H1 (cell line): ENCODE measurements around the gene NRIP2. TPM values are rescaled to one million over a fixed set of nuclear protein-coding genes. Genes with fewer than 3 reads are reported as not detected.

ENCODE experiments used
- CTCF ChIA-PET: fragments of 300-600 bp; sonication (Branson Sonifier 250); formaldehyde crosslinking; loops from one replicate; lab custom pipeline; 2021; ENCODE audit not compliant: partially characterized antibody; lab: Charles Lee
- POLR2A ChIA-PET: fragments of 300-600 bp; sonication (Branson Sonifier 250); formaldehyde crosslinking; loops from one replicate; lab custom pipeline; 2021; ENCODE audit warnings: inconsistent platforms; ENCODE audit not compliant: partially characterized antibody; lab: Charles Lee
- DNase-seq, 2 experiments: peaks; one replicate each; pipeline versions ENCODE4 v3.0.0 to v3.0.0-alpha.2; 2010 to 2022; ENCODE audit warnings: low spot score in 2 of 2, low read depth in 1 of 2, mixed read lengths in 1 of 2
- FAIRE-seq: peaks from 2 replicates; lab custom pipeline; 2011; peaks lifted over from hg19 to GRCh38; lab: Jason Lieb, UNC
- H2AFZ ChIP-seq: 2 replicates; pipeline ENCODE4 v1.8.1; 2012; ENCODE audit warnings: low read length, inconsistent platforms
- H2AK5ac ChIP-seq: 2 replicates; pipeline ENCODE4 v1.6.1; 2013; ENCODE audit warnings: low read depth, low read length
- H2BK120ac ChIP-seq: replicated peaks from 2 replicates; pipeline ENCODE3; 2013; ENCODE audit warnings: low read depth, low read length, inconsistent platforms
- H2BK12ac ChIP-seq: 2 replicates; pipeline ENCODE4 v1.6.1; 2013; ENCODE audit warnings: low read depth, low read length
- H2BK15ac ChIP-seq: 2 replicates; pipeline ENCODE4 v1.6.1; 2013; ENCODE audit warnings: low read length
- H2BK20ac ChIP-seq: 2 replicates; pipeline ENCODE4 v1.6.1; 2013; ENCODE audit warnings: low read length
- H2BK5ac ChIP-seq: 2 replicates; pipeline ENCODE4 v1.6.1; 2013; ENCODE audit warnings: low read depth, low read length
- H3K14ac ChIP-seq: 2 replicates; pipeline ENCODE4 v1.6.1; 2013; ENCODE audit warnings: inconsistent platforms; ENCODE audit not compliant: insufficient read length
- H3K18ac ChIP-seq: 2 replicates; pipeline ENCODE4 v1.6.1; 2013; ENCODE audit warnings: low read length; ENCODE audit errors: extremely low read depth
- H3K23ac ChIP-seq: 2 replicates; pipeline ENCODE4 v1.6.1; 2013; ENCODE audit warnings: inconsistent platforms; ENCODE audit not compliant: insufficient read length
- H3K23me2 ChIP-seq: 2 replicates; pipeline ENCODE4 v1.6.1; 2013; ENCODE audit warnings: low read depth, low read length
- H3K27ac ChIP-seq: 2 replicates; pipeline ENCODE4 v1.6.1; 2011; ENCODE audit warnings: low read depth, low read length, inconsistent platforms
- H3K27me3 ChIP-seq, 4 experiments: replicated peaks in 1 of 4; 1 replicate in 1 of 4; 2 replicates in 3 of 4; pipeline versions ENCODE4 v1.6.1 to v1.8.1; 2011 to 2013; ENCODE audit warnings: low read length in 3 of 4, mild to moderate bottlenecking in 3 of 4, inconsistent platforms in 2 of 4, mixed read lengths in 2 of 4, moderate library complexity in 1 of 4; ENCODE audit not compliant: control insufficient read depth in 3 of 4, insufficient read depth in 3 of 4; ENCODE audit errors: extremely low read depth in 1 of 4
- H3K36me3 ChIP-seq, 4 experiments: 2 replicates each; pipeline versions ENCODE4 v1.6.1 to v1.8.1; 2011 to 2013; ENCODE audit warnings: mild to moderate bottlenecking in 4 of 4, low read length in 3 of 4, moderate library complexity in 2 of 4, control low read depth in 1 of 4, inconsistent platforms in 1 of 4; ENCODE audit not compliant: insufficient read depth in 4 of 4, control insufficient read depth in 2 of 4
- H3K4ac ChIP-seq: replicated peaks from 2 replicates; pipeline ENCODE3; 2013; ENCODE audit warnings: low read length, low read depth, mixed read lengths, inconsistent platforms; ENCODE audit not compliant: insufficient read length
- H3K4me1 ChIP-seq, 4 experiments: replicated peaks in 1 of 4; 1 replicate in 1 of 4; 2 replicates in 3 of 4; pipeline versions ENCODE4 v1.6.1 to v1.8.1; 2011 to 2013; ENCODE audit warnings: low read length in 3 of 4, inconsistent platforms in 2 of 4, mixed read lengths in 1 of 4; ENCODE audit not compliant: insufficient read depth in 4 of 4, control insufficient read depth in 3 of 4
- H3K4me2 ChIP-seq, 2 experiments: 2 replicates each; pipeline versions ENCODE4 v1.6.1 to v1.8.1; 2011 to 2013; ENCODE audit warnings: low read depth in 2 of 2, low read length in 2 of 2, control low read depth in 1 of 2, inconsistent platforms in 1 of 2, mild to moderate bottlenecking in 1 of 2; ENCODE audit not compliant: insufficient read depth in 1 of 2
- H3K4me3 ChIP-seq, 4 experiments: fragments of 200-600, 300-600 bp in 1 of 4; sonication (generic), shearing (Covaris generic), sonication (Bioruptor Twin) in 1 of 4; 2 replicates each; pipeline versions ENCODE4 v1.5.1 to v1.8.1; 2011 to 2016; ENCODE audit warnings: low read length in 4 of 4, low read depth in 3 of 4, control low read depth in 2 of 4, inconsistent platforms in 2 of 4, mild to moderate bottlenecking in 2 of 4, mixed read lengths in 1 of 4, moderate library complexity in 1 of 4; ENCODE audit not compliant: insufficient read depth in 2 of 4; ENCODE audit errors: extremely low read depth in 1 of 4
- H3K56ac ChIP-seq: replicated peaks from 2 replicates; pipeline ENCODE3; 2013; ENCODE audit warnings: low read depth, mild to moderate bottlenecking, mixed read lengths, low read length, inconsistent platforms; ENCODE audit not compliant: insufficient read length
- H3K79me1 ChIP-seq: 2 replicates; pipeline ENCODE4 v1.6.1; 2013; ENCODE audit warnings: low read depth, low read length, control low read depth
- H3K79me2 ChIP-seq, 2 experiments: 2 replicates each; pipeline versions ENCODE4 v1.6.1 to v1.8.1; 2012 to 2013; ENCODE audit warnings: low read length in 2 of 2, mild to moderate bottlenecking in 2 of 2, inconsistent platforms in 1 of 2; ENCODE audit not compliant: insufficient read depth in 2 of 2, control insufficient read depth in 1 of 2
- H3K9ac ChIP-seq, 4 experiments: replicated peaks in 1 of 4; 1 replicate in 1 of 4; 2 replicates in 3 of 4; pipeline versions ENCODE4 v1.6.1 to v1.8.1; 2011 to 2013; ENCODE audit warnings: low read depth in 3 of 4, low read length in 3 of 4, control low read depth in 2 of 4, mild to moderate bottlenecking in 2 of 4, moderate library complexity in 2 of 4, inconsistent platforms in 1 of 4; ENCODE audit errors: extremely low read depth in 1 of 4
- H3K9me3 ChIP-seq, 2 experiments: 2 replicates each; pipeline versions ENCODE4 v1.6.1 to v1.8.1; 2012 to 2013; ENCODE audit warnings: mild to moderate bottlenecking in 2 of 2, moderate library complexity in 2 of 2, control low read depth in 1 of 2, inconsistent platforms in 1 of 2, low read depth in 1 of 2, low read length in 1 of 2, mixed read lengths in 1 of 2; ENCODE audit not compliant: insufficient read depth in 2 of 2
- H4K20me1 ChIP-seq, 2 experiments: replicated peaks in 1 of 2; 2 replicates each; pipeline versions ENCODE3 to v1.8.1; 2011 to 2013; ENCODE audit warnings: inconsistent platforms in 2 of 2, low read length in 2 of 2, mild to moderate bottlenecking in 1 of 2; ENCODE audit not compliant: insufficient read depth in 2 of 2, control insufficient read depth in 1 of 2
- H4K5ac ChIP-seq: 2 replicates; pipeline ENCODE4 v1.6.1; 2013; ENCODE audit warnings: low read length, low read depth, mixed read lengths, inconsistent platforms; ENCODE audit not compliant: insufficient read length
- H4K8ac ChIP-seq: 2 replicates; pipeline ENCODE4 v1.8.0; 2013; ENCODE audit warnings: mild to moderate bottlenecking, moderate library complexity, low read length, inconsistent platforms; ENCODE audit not compliant: insufficient read depth; ENCODE audit errors: extremely low read depth
- H4K91ac ChIP-seq: replicated peaks from 2 replicates; pipeline ENCODE3; 2013; ENCODE audit warnings: low read length, mixed read lengths, inconsistent platforms; ENCODE audit not compliant: insufficient read length
- ASH2L ChIP-seq: fragments of 200-600, 300-600 bp; sonication (generic); IDR thresholded peaks from one replicate; pipeline ENCODE4 v1.7.1; 2017; ENCODE audit warnings: low read length
- CREB1 ChIP-seq: IDR thresholded peaks from 2 replicates; pipeline ENCODE4 v1.6.1; 2012; ENCODE audit warnings: inconsistent platforms
- CTCF ChIP-seq, 3 experiments: IDR thresholded peaks; 1 replicate in 2 of 3; 2 replicates in 1 of 3; pipeline versions ENCODE4 v1.5.1 to v1.6.1; 2011; ENCODE audit warnings: low read length in 3 of 3, mild to moderate bottlenecking in 3 of 3, inconsistent platforms in 2 of 3, low read depth in 1 of 3, moderate library complexity in 1 of 3; ENCODE audit not compliant: insufficient read depth in 1 of 3; ENCODE audit errors: control extremely low read depth in 1 of 3
- EZH2 ChIP-seq: fragments of 200-600 bp; sonication (generic); IDR thresholded peaks from 2 replicates; pipeline ENCODE4 v1.7.1; 2012; ENCODE audit warnings: low read depth, mild to moderate bottlenecking, moderate library complexity, low read length, inconsistent platforms; ENCODE audit not compliant: severe bottlenecking
- RAD21 ChIP-seq, 2 experiments: IDR thresholded peaks in 1 of 2; conservative IDR thresholded peaks in 1 of 2; 2 replicates each; pipeline ENCODE4 v1.6.1; 2011; ENCODE audit warnings: low read depth in 2 of 2, low read length in 2 of 2, improper control_type of control experiment in 1 of 2, inconsistent platforms in 1 of 2, mild to moderate bottlenecking in 1 of 2, moderate library complexity in 1 of 2
- SRF ChIP-seq: IDR thresholded peaks from 2 replicates; pipeline ENCODE4 v1.6.1; 2011; ENCODE audit warnings: mild to moderate bottlenecking, low read depth, low read length, moderate library complexity
- TBP ChIP-seq: IDR thresholded peaks from 2 replicates; pipeline ENCODE4 v1.6.1; 2011; ENCODE audit warnings: low read depth, low read length, improper control_type of control experiment
- WGBS, 2 experiments: shearing (Covaris generic) in 1 of 2; methylation state at CpG; one replicate each; pipeline versions ENCODE4 v1.1.6 to v1.1.7; 2013 to 2015; ENCODE audit warnings: low lambda C conversion rate in 2 of 2, mixed read lengths in 2 of 2, inconsistent platforms in 1 of 2, low coverage in 1 of 2, missing lambda C conversion rate in 1 of 2; ENCODE audit not compliant: insufficient replicate concordance in 2 of 2, insufficient coverage in 1 of 2, insufficient read length in 1 of 2; ENCODE audit errors: extremely low coverage in 1 of 2, missing lambda C conversion rate in 1 of 2; 5-methylcytosine and 5-hydroxymethylcytosine counted together
- polyA plus RNA-seq, 7 experiments: library from polyadenylated mRNA; depleted of rRNA in 3 of 7; stranded (reverse) in 5 of 7; unstranded in 2 of 7; fragments of >200 nt in 5 of 7; fragments of 200-250 nt in 2 of 7; gene quantifications; 1 replicate in 5 of 7; 2 replicates in 1 of 7; 4 replicates in 1 of 7; pipeline versions ENCODE4 v1.2.1 to v1.2.3, GENCODE V29; 2011 to 2013; ENCODE audit warnings: missing spikeins in 2 of 7, mixed read lengths in 2 of 7
- total RNA-seq: library from RNA; stranded (reverse); fragmentation: NEBNext Ultra II Directional; extraction: Animal tissue kit (Norgen Biotek cat#: 25700); gene quantifications from 2 replicates; pipeline ENCODE4 v1.2.1, GENCODE V29; 2021

NRIP2 gene
- total and polyA plus RNA-seq, 2 of the 8 experiments (the other 6 are each of a cell fraction or from before 2014, with no cell fraction given) = 0.06 TPM; not detected in 1

GRCh38 chr12:2813214-2814185 lies 21.3 kb downstream of the NRIP2 start:
- peak overlapping the region; percentile 82 to 99 (median 90) for H3K9ac ChIP-seq
- no peak overlapping the region for H2AK5ac ChIP-seq
- WGBS, 2 experiments = 38% methylated on average over 10 of the region's 10 CpGs; no CpG with 5 or more reads in 1 of the 2 experiments
- H3K14ac ChIP-seq = no peak overlapping the region
- H3K56ac ChIP-seq = no peak overlapping the region
- no peaks in the 10 kb centered on the region; the same call in 1 of the 2 replicates for H3K79me1 ChIP-seq
- ChIA-PET CTCF (interaction anchor here (0.6 to 3.4 kb wide), 26 partner anchors 11 to 257 kb away, joined by 3 to 19 read pairs (median 3); partner anchors contain the start of genes FOXM1, RHNO1 and TEX52), POLR2A (interaction anchor here (0.6 to 6.4 kb wide), 22 partner anchors 9 to 150 kb away, joined by 3 to 54 read pairs (median 4); partner anchors contain the start of genes FKBP4, NRIP2 and TEX52)
- H3K4me3 ChIP-seq = peak overlapping the region; percentile 52 to 94 (median 72)
- H2BK20ac ChIP-seq = no peak overlapping the region
- no peak overlapping the region for H3K18ac ChIP-seq
- H3K23me2 ChIP-seq = 0 out of 2 replicates have a peak, but pooled peaks cover 3% of the 10 kb centered on the region
- H3K4ac ChIP-seq = no peak overlapping the region
- no peak overlapping the region for H2BK15ac ChIP-seq
- peaks cover 0 to 8% (median 6%) of the 10 kb centered on the region in 4 experiments; a peak in 5 of 8 replicates for H3K36me3 ChIP-seq
- H4K20me1 ChIP-seq = peaks cover 0 to 2% of the 10 kb centered on the region in 2 experiments
- no peak overlapping the region for H2AFZ ChIP-seq
- no peak overlapping the region for H4K91ac ChIP-seq
- H3K4me2 ChIP-seq = peak overlapping the region; percentile 55 to 68
- H3K9me3 ChIP-seq = no peaks in the 10 kb centered on the region
- H3K27ac ChIP-seq = peak overlapping the region; percentile 97; the same call in 1 of the 2 replicates
- peaks cover 0 to 3% (median 0%) of the 10 kb centered on the region in 4 experiments; a peak in 3 of 7 replicates for H3K4me1 ChIP-seq
- no peak overlapping the region for H2BK120ac ChIP-seq
- H4K5ac ChIP-seq = peak overlapping the region; percentile 46
- peaks cover 0 to 26% of the 10 kb centered on the region in 2 experiments; a peak in 2 of 4 replicates for H3K79me2 ChIP-seq
- H2BK5ac ChIP-seq = peak overlapping the region; percentile 100; the same call in 1 of the 2 replicates
- H3K23ac ChIP-seq = no peak overlapping the region
- H4K8ac ChIP-seq = no peak overlapping the region
- no peak for DNase-seq
- FAIRE-seq = no peak
- no peak overlapping the region for H2BK12ac ChIP-seq
- no peaks in the 10 kb centered on the region for H3K27me3 ChIP-seq
- TF ChIP-seq TBP = no peak
- peak; percentile 30 to 75 (median 62) for TF ChIP-seq CTCF (IDR thresholded peaks at IDR 0.05; ENCODE audit: control extremely low read depth in 1 of 3, insufficient read depth in 1 of 3, low read depth in 1 of 3, low read length in 3 of 3)
- TF ChIP-seq EZH2 = no peak
- TF ChIP-seq RAD21 (IDR thresholded peaks at IDR 0.05 in 1 of 2, conservative IDR thresholded peaks at IDR 0.05 in 1 of 2; ENCODE audit: low read depth in 2 of 2, low read length in 2 of 2) = peak; percentile 55 to 59
- TF ChIP-seq ASH2L = peak; percentile 5
- 0 out of 2 replicates have a peak, but pooled peaks have one; percentile 29 for TF ChIP-seq CREB1
- TF ChIP-seq SRF = peak; percentile 9; the same call in 1 of the 2 replicates
